Fibroblast of skin of right biceps (primary cell): ENCODE results near the gene KIAA1671.

Source experiments
- DNase-seq: peaks from one replicate; pipeline ENCODE4 v3.0.0-alpha.2; 2013

KIAA1671 gene

DNA sequence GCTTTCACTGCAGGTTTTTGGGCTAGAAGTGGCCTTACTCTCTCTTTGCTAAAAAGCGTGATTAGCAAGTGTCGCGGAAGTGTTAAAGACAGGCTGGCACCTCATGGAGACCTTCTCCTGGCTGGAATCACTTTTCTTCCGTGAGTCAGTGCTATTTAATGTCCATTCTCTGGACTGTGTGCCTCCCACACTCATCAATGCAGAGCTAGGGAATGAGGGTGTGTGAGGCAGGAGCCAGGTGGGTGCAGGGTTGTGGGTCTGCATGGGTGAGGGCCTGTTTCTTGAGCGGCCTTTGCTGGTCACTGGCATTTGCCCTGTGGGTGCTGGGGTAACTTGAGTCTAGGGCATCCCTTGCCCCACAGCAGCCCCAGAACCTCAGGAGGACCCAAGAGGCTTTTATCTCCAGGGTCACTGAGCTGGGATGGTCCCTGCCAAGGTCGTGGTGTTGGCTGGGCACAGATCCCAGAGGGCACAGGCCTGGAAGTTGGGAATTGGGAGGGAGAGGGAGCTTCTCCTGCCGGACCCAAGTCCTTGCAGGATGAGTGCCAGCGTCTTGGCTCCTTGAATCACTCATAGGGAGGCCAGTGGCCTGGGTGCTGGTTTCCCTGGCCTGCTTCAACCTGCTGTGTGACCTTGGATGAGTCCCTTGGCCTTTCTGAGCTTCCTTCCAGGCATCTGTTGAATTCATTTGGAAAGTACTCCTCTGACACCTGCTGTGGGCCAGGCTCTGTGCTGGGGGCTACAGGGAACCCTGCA is 30.0 kb downstream of the KIAA1671 start:
- DNase-seq, result no peak

DNA sequence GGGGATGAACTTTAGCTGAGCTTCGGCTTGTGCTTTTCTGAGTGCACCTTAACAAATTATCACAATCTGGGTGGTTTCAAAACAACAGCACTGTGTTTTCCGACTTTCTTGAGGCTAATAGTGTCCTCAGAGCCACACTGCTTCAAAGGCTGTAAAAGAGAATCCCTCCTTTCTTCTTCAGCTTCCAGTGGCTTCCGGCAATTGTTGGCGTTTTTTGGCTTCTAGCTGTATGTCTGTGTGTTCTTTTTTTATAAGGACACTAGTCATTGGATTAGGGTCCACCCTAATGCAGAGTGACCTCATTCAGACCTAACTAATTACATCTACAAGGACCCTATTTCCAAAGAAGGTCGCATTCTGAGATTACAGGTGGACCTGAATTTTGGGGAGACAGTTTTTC is 30.6 kb downstream of the KIAA1671 start:
- DNase-seq, result no peak

DNA sequence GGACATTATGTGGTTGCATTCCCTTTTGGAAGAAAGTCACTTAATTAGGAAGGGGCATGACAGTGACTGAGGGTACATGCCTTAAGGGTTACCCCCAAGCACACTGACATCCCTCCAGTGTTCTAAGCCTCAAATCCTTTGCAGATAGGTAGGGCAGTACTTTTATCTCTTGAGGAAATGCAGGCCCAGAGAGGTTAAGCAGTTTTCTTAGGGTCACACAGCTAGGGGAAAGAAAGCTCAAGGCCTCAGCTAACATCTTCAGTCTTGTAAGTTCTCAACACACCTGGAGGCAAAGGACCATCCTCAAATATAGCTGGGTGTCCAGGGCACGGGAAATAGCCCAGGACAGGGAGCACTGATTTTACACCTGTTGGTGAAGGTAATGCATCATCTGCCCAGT is 31.6 kb downstream of the KIAA1671 start:
- no peak for DNase-seq

DNA sequence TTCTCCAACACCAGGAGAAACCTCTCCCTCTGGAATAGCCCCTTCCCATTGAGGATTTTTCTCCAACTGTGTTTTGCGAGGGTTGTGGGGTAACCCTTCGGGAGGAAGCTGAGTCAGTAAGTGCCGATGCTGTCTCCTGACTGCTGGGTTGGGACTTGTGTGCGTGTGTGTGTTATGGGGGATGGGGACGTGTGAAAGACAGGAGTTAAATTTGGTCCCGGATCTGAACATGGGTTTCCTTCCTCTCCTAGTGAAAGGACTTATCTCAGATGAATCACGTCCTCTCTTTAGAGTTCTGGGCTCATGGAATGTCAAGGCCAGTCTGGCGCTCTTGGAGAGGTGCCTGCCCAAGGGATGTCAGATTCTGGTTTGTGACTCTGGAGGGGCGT is 33.3 kb downstream of the KIAA1671 start:
- DNase-seq, result peak; percentile 59

DNA sequence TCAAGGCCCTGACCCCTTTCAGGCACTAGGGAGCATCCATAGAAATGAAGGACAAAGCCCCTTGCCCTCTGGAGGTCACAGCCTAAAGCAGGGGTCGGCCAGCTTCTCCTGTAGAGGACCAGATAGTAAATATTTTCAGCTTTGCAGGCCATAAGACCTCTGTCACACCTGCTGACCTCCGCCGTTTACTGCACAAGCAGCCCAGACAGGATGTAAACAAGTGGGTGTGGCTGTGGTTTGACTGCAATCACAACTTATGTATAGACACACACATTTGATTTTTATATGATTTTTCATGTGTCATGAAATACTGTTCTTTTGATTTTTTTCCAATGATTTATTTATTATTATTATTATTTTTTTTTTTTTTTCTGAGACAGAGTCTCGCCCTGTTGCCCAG is 34.3 kb downstream of the KIAA1671 start:
- no peak for DNase-seq

DNA sequence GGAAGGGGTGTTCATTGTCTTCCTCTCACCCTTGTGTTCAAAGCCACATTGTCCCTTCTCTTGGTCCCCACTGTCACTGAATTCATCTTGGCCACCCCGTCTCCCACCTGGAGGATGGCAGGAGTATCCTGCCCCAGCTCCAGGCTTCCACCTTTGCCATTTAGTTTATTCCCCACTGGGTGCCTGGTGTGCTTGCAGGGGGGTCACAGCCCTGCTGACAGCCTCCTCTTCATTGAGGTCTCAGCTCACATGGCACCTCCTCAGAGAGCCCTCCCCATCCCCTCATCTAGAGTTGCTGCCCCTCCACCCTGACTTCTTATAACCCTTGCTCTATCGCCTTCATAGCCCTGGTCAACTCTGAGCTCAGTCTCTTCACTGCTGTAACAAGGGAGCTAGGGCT is 36.6 kb downstream of the KIAA1671 start:
- no peak for DNase-seq

DNA sequence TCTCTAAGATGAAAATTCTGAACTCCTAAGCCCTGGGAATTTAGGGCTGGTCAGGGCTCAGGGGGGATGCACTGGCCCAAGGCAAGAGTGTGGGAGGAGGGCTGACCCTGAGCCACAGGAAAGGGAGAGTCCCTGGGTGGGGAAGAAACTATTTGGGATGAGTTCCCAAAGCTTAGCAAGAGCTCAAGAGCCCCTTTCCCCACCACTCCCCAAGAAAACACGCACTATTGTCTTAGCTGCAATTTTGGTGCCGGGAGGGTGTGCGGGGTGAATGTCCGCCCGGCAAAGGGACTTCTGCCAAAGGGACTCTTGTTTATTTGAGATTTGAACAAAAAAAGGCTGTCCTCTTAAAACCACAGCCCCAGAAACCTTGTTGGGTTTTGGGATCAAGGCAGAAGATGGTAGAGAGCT is 37.0 kb downstream of the KIAA1671 start:
- DNase-seq, result no peak

DNA sequence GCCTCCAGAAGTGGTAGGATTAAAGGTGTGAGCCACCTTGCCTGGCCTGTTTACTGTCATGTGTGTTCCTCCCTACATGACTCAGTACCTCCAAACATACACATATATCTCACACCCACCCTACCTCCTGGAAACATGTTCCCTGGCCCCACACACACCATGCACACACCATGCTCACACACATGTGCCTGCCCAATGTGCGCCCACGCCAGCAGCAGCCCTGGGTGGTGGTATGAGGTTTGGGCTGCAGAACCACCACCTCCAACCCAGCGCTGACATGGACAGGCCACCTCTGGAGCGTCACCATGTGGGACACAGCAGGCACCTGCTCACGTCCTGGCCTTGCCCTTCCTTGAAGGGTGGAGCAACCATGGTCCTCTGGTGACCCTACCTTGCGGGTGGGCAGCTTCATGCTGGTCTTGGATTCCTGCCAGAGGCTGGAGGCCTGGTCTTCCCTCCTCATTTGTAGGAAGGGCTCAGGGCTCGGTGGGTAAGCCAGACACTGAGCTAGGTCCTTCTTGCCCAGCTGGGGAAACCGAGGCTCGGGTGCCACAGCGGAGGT is 37.9 kb downstream of the KIAA1671 start:
- no peak for DNase-seq

DNA sequence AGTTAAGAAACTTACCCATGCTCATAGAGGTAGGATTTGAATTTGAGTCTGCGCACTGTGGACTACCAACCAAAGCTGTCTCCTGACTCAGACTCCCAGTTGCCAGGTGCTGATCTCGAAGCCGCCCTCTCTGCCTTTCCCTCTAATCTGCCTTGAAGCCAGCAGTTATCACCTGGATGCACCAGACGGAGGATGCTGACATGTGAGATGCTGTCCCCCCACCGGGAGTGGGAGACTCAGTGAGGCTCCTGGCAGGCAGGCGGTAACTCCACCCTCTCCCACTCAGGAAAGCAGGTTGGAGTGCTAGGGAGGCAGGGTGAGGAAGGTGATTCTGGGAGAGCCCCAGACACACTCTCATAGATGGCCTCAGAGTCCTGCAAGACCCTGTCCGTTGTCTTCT is 40.4 kb downstream of the KIAA1671 start:
- no peak for DNase-seq

DNA sequence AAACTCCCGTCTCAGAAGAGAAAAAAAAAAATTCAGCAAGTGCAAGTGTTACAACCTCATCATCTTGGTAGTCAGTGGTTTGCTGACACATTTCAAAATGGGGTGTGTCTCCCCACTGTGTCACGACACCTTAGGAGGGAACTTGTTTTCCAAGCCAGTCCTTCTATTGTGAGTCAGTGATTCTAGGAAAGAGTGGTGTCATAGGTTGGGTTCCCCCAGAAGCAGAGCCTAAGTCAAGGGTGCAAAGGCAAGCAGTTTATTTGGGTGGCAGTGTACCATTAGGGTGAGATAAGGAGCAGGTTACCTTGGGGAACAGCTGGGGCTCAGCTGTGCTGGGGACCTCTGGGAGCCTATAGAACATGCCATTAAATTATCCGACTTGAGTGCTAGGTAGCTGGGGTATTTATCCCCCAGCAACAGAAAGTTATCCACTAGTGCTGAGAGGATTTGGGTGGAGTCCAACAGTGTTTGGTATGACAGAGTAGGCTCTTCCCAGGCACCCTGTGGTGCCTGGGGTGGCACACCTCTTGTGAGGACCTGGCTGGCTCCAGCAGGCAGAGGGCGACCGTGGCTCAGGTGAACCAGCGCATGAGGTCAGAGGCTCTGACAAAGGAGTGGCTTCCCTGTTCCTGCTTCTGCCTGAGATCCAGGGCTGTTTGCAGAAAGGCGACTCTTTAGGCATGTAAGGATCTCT is 41.7 kb downstream of the KIAA1671 start:
- DNase-seq, result no peak

DNA sequence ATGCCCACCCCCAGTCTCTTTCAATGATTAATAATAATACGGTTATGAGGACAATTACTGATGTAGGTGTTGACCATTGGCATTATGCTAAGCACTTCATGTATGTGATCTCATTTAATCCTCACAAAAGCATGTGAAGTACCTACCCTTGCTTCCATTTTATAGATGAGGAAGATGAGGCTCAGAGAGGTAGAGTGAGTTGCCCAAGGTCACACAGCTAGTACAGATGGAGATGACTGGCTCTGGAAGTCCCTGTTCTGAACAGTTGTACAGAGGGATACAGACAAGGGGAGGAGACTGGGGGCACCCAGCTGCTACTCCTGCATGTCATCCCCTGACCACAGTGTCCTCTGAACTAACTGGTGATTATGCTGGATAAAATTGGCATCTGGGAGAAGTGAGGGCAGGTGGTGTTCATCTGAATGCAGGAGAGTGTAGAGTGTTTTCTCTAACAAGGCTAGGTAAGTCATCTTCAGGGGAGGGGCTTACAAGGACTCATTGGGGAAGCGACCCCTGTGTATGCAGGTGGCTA is 43.2 kb downstream of the KIAA1671 start:
- DNase-seq, result no peak

DNA sequence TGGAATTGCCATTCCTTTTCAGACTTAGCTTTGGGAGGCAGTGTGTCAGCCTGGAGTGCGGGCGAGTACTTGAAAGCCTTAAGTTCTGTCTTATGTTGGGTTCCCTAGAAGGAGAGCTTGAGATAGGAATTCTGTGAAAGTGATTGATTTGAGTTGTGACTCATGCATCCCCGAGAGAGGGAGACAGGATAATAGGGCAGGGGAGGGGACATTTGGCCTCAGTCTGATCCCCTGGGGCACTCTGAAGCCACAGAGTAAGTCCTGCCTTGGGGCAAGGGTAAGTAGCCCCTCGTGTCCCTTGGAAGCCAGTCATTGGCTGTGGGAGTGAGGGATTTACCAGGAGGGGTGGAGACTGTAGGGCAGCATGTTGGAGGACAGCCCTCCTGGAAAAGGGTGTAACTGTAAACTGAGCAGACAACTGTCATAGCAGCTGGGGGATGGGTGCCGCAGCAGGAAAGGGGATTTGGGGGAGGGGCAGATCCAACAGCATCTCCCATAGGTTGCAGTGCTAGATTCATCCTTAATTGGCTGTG is 44.0 kb downstream of the KIAA1671 start:
- DNase-seq, result peak; percentile 49

DNA sequence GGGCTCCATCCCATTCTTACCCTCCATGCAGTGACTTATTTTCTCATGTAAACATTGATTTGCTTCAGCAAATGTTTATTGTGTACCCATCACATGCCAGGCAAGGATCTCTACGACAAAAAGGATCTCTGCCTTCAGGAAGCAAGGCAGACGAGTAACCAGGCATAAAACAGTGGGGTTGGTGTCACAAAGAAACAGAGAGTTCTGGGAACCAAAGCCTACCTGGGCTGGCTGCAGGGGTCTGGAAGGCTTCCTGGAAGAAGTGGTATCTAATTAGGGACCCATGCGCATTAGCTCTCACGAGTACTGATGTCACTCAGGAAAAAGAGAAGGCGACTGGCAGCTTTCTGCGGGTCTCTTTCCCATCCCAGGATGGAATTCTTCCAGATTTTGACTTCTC is 44.5 kb downstream of the KIAA1671 start:
- no peak for DNase-seq

DNA sequence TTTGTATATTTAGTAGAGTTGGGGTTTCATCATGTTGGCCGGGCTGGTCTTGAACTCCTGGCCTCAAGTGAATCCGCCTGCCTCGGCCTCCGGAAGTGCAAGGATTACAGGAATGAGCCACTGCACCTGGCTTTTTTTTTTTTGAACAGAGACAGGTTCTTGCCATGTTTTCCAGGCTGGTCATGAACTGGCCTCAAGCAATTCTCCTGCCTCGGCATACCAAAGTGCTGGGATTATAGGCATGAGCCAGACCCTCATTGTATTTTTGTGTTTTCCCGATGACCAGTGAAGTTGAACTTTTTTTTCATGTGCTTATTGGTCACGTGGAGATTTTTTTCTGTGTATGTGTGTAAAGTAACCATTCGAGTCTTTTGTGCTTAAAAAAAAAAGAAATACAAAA is 48.2 kb downstream of the KIAA1671 start:
- no peak for DNase-seq

DNA sequence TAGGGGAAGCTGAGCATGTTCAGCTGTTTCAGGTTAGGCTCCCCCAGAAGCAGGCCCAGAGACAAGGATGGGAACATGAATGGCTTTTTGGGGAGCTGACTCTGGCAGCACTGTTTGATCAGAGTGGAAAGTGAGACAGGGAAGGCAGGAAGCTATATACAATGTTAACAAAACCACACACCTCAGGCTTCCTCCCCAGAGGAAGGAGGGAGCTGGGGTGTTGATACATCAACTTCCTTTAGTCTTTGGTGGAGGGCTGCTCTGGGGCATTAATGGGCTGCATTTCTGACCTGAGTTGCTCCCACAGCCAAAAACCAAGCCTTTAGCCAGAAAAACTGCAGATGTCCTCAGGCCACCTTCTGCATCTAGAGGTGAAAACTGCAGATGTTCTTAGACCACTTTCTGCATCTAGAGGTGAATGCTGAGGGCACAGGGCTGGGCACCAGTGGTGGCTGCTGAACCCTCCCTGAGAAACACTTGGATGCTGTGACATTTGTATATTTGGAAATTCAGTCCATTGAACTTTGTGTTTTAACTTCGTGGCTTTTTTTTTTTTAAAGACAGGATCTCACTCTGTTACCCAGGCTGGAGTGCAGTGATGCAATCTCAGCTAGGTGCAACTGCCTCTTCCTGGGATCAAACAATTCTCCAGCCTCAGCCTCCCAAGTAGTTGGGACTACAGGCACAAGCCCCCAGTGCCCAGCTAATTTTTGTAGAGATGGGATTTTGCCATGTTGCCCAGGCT is 49.9 kb downstream of the KIAA1671 start:
- no peak for DNase-seq

DNA sequence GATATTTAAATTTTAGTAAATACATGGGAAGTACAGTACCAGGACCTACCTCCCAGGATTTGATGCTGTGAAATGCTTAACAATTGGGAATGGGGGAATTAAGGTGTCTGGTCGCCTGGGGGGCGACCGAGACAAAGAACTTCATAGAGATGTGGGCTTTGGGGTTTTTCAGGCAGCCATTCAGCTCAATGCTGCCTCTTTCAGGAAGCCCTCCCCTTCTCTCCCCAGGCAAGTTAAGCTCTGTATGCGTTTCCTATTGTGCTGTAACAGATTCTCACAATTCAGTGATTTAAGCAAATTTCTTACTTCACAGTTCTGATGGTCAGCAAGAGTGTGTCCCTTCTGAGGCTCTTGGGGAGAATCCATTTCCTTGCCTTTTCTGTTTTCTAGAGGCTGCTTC is 53.8 kb downstream of the KIAA1671 start:
- DNase-seq, result no peak

DNA sequence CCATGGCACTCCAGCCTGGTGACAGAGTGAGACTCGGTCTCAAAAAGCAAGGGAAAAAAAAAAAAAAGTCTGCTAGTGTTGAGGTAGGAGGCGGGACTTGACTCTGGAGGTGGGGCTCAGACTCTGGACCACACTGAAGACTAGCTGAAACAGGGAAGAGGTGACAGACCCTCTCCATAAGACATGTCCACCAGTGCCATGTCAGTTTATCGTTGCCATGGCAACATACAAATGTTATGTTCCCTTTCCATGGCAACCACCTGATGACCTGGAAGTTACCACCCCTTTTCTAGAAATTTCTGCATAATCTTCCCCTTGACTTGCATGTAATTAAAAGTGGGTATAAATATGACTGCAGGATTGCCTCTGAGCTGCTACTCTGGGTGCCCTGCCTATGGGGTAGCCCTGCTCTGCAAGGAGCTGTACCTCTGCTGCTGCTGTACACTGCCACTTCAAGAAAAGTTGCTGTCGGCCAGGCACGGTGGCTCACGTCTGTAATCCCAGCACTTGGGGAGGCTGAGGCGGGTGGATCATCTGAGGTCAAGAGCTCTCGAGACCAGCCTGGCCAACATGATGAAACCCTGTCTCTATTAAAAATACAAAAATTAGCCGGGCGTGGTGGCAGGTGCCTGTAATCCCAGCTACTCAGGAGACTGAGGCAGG is 55.1 kb downstream of the KIAA1671 start:
- DNase-seq, result no peak

DNA sequence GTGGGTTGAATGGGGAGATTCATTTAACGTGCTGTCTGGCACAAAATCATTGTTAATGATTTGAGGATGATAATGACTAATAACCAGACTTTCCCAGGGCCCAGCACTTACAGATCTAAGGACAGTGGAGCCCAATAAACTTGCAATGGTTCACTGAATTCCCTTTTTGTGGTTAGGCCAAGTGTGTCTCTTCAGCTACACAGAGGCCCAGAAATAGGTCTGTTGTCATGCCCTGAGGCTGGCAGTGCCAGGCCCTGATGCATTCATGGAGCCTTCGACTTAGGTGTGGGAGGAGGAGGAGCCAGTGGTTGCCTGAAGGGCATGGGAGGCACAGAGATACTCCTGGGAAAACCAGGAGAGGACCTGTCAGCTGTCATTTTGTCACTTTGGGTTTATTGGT is 56.1 kb downstream of the KIAA1671 start:
- DNase-seq, result no peak

DNA sequence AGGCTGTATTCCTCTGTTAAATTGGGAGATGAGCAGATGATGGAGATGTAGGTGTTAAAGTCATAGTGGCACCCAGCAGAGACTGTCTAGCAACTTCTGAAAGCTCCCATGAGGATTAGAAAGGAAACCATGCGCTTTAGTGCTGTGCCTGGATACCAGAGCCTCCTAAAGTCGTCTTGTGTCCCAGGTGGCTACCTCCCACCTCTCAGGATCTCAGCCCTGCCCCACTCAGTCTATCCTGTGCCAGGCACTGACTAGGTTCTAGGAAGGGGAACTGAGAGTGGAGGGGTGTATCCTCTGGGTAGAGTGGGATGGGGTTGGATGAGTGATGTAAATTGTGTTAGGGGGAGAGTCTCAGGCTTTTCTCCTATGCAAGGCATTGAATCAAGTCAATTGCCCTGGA is 60.2 kb downstream of the KIAA1671 start:
- DNase-seq, result no peak

DNA sequence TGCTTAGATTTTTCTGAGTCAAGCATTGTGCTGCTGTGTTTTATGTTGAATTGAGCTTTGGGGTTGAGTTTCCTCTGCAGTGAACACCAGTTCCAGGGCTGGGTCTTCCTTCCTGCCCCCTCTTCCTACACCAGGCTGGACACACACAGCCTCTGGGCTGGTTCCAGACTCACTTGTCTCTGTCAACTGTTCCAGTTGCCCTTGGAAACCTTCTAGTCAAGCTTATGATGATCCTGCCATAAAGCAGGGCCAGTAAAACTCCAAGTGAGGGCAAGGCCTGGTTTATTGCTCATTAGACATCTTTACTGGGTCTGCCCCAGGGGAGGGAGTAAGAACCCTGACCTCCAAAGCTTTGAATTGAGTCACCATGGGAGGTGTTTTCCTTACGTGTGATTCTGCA is 61.1 kb downstream of the KIAA1671 start:
- DNase-seq, result no peak

DNA sequence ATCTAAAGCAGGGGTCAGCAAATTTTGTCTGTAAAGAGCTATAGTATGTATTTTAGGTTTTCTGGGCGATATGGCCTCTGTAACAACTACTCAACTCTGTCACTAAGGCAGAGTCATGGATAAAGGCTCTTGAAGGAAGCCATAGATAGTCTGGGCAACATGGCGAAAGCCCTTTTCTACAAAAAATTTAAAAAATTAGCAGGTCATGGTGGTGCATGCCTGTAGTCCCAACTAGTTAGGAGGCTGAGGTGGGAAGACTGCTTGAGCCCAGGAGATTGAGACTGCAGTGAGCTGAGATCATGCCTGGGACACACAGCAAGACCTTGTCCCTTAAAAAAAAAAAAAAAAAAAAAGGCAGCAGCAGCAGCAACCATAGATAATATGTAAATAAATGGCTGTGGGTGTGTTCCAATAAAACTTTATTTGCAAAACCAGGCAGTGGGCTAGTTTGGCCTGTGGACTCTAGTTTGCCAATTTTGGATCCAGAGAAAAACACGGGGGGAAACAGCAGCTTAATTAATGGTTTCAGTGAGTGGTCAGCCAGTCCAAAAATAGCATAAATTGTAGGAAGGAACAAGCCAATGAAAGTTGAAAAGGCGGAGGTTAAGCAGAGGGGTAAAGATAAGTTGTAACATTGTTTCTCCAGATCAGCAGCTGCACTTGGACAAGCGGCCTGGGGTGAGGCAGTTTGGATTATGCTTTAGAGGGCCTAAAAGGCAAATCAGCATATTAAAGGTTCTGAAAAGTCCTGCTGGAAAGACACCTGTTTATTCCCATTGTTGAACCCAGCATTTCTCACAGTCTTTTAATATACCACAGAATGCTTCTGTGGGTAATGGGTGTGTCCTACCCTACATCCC is 62.6 kb downstream of the KIAA1671 start:
- DNase-seq, result no peak

DNA sequence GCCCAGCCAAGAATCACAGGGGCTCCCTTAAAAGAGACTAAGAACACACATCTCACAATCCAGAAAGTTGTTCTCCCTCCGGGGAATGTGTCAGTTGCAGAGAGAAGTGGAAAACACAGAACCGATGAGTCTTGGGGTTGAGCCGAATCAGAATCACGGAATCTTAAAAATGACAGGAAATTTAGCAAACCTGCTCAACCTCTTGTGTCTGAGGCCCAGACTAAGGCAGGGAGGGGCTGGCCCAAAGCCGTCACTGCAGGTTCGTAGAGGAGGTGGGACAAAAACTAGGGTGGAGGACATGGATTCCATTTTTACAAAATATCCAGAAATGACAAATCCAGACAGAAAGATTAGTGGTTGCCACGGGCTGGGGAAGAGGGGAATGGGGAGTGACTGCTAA is 63.8 kb downstream of the KIAA1671 start:
- no peak for DNase-seq
